Measurements from ENCODE around the gene ANKRD40.

The ANKRD40 gene

GRCh38 chr17:50668025-50668837, 39.5 kb downstream of the ANKRD40 start:
- DNase-seq: no peak

GRCh38 chr17:50667259-50668024, 40.3 kb downstream of the ANKRD40 start:
- no peak for DNase-seq

- DNase-seq: no peak
Measured at GRCh38 chr17:50666316-50666715, 41.4 kb downstream of the ANKRD40 start.

- DNase-seq: no peak
Measured at GRCh38 chr17:50665838-50666237, 41.9 kb downstream of the ANKRD40 start.

GRCh38 chr17:50664788-50665458, 42.8 kb downstream of the ANKRD40 start:
- no peak for DNase-seq

GRCh38 chr17:50663812-50664374, 43.8 kb downstream of the ANKRD40 start:
- DNase-seq: no peak

GRCh38 chr17:50662632-50663225, 45.0 kb downstream of the ANKRD40 start:
- no peak for DNase-seq

GRCh38 chr17:50661795-50662391, 45.8 kb downstream of the ANKRD40 start:
- peak; percentile 7 for DNase-seq

- no peak for DNase-seq
Measured at GRCh38 chr17:50661348-50661747, 46.4 kb downstream of the ANKRD40 start.

- DNase-seq: no peak
Measured at GRCh38 chr17:50660887-50661345, 46.8 kb downstream of the ANKRD40 start.

GRCh38 chr17:50660042-50660886, 47.5 kb downstream of the ANKRD40 start:
- no peak for DNase-seq

- DNase-seq: no peak
Measured at GRCh38 chr17:50659179-50659578, 48.5 kb downstream of the ANKRD40 start.

GRCh38 chr17:50658616-50659015, 49.1 kb downstream of the ANKRD40 start:
- DNase-seq: no peak

GRCh38 chr17:50657627-50658026, 50.1 kb downstream of the ANKRD40 start:
- DNase-seq: no peak

GRCh38 chr17:50657054-50657453, 50.7 kb downstream of the ANKRD40 start:
- DNase-seq: no peak

GRCh38 chr17:50656509-50656908, 51.2 kb downstream of the ANKRD40 start:
- no peak for DNase-seq

GRCh38 chr17:50653738-50654137, 54.0 kb downstream of the ANKRD40 start:
- no peak for DNase-seq

GRCh38 chr17:50651661-50652060, 56.1 kb downstream of the ANKRD40 start:
- no peak for DNase-seq

GRCh38 chr17:50649042-50649908, 58.4 kb downstream of the ANKRD40 start:
- DNase-seq: no peak

- no peak for DNase-seq
Measured at GRCh38 chr17:50647187-50647586, 60.5 kb downstream of the ANKRD40 start.
